Right kidney (tissue), 1 donor: ENCODE results near the gene SLIT1.

Experiments
- DNase-seq: peaks from one replicate; pipeline ENCODE4 v3.0.0-alpha.2; 2016

Gene SLIT1

DNA sequence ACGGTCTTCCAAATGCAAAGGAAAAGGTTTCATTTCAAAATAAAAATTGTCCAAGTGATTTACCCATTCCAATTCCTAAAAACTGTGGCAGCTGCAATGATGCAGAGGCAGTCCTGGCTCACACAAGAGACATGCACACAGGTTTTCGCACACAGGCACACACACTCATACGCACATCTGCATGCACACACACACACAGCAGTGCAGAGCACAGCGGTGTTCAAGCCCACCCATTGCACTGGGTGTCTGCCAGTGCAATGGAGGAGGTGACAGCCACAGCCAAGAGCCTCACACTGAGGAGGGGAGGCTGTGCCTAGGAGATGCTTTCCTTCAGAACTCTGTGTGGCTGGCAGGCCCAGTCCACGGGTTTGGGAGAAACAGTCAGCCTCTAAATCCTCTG is 123.7 kb downstream of the SLIT1 start:
- DNase-seq, result no peak

DNA sequence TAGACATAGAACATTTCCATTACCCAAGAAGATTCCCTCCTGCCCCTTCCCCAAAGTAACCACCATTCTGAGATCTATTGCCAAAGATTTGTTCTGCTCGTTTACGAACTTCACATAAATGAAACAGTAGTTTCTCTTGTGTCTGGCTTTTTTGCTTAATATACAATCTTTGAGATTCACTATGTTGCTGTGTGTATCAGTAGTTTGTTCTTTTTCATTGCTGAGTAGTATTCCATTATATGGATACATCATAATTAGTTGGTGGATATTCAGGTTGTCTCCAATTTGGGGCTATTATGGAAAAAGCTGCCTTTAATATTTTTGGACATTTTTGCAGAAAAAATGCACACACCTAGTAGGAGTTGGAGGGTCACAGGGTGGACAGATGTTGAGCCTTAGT is 124.3 kb downstream of the SLIT1 start:
- no peak for DNase-seq

DNA sequence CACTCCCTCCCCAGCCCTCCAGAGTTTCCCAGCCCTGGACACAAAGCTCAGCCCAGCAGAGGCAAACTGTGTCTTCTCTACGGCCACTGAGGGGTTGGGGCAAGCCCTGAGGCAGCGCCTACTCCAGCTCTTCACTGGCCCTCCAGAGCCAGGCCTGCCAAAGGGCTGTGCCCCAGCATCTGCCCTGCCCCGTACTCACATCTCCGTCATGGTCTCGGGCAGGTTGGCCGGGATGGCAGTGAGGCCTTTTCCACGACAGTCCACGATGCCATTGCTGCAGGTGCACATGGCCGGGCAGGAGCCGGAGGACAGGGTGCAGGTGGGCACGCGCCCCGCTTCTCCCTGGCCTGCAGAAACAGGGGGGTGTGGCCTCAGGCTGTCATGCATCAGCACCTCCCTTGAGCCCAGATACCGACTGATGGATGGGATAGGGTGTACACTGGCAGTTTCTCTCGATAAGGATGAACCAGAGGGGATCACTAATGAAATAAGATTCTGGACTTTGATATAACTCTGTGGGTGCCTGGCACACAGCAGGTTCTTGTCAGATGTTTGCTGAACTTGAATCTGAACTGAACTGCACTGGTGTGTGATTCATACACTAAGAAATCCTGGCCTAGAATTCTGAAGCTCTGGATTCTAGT is 125.2 kb downstream of the SLIT1 start:
- no peak for DNase-seq

DNA sequence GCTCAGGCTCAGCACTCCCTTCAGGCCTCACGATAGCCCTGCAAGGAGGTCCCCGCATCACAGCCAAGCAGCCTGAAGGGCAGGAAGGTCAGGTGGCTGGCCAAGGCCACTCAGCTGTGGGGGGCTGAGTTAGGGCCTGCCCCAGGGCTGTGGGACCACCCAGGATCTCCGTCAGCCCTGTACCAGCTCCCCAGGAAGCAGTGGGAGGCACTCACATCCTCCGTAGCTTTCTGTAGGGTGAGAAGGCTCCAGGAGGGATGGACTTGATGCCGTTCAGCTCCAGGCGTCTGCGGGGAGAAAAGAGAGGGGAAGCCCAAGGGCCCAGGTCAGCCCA is 125.9 kb downstream of the SLIT1 start:
- DNase-seq, result no peak

DNA sequence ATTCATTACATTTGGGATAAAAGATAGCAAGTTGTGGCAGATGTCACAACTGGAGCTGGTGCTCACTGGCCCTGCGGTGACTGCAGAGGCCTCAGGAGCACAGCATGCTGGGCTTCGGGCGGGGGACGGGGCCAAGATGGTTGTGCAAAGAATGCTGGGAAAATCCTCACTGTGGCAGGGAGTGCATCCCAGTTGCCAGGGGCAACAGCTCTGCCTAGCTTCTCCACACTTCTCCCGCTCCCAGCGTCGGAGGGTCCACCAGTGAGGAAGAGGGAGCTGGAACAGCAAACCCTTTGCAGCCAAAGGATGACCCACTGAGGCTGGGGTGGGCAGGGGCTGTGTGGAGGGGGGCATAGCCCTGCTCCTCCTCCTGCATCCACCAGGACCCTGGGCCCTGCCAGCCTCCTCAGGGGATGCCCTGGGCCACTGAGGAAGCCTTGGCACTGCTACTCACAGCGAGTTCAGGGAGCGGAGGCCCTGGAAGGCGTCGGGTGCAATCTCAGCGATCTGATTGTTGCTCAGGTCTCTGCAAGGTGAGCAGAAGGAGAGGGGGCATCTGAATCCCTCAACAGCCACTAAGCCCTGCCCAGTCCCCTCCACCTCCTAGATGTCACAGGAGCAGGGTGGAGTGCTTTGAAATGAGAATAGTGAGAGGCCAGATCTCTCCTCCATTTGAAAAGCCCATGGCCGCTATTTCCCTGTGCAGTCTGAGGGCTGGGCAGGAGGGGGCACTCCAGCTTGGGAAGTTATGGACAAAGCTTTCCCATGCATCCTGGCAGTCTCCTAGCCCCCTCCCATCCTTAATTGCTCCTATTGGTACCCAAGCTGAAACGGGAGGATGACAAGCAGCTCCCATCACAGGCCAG is 126.5 kb downstream of the SLIT1 start:
- DNase-seq, result no peak

DNA sequence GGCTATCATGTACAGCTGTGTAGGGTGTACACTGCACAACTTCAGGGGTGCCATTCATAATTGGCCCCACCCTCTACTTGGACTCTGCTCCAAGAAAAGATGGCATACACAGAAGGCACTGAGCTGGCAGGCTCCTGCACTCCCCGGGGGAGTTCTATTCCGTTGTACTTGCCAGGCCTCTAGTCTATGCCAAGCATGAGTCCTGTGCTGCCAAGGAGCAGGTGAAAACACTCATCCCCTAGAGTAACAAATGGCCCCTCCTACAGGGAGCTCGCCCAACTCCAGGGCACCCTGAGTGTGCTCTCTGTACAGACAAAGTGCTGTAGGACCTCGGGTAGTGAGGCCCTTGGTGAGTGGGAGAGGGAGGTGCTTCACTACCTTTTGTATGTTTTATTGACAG is 127.2 kb downstream of the SLIT1 start:
- DNase-seq, result no peak

DNA sequence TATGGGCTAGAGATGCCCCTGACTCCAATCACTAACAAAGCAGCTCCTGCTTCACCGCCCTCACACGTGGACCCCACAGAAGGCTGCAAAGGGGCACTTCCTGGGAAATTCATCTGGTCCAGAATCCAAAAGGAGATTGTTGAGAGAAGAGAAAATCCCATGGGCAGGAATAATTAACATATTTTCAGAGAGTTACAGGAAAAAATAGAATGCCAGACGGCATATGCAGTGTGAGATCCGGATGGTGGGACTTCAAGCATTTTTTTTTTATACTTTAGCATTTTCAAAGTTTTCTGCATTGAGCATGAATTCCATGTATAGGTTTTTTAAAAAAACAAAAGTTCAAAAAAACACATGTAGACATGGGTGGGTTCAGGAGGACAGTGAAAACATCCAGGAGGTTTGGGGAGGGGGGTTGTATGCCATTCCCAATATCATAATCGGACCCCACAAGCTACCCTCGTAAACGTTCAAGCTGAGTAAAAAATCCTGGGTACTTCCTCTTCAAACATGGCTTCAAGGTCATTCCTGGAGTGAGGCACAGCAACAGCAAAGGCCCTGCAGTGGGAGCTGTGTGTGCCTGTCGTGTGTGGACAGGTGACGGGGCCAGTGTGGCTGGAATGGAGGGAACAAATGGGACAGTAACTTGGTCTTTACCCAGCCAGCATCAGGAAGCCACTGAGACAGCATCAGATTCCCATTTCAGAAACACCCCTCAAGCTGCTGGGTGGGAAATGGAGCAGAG is 128.1 kb downstream of the SLIT1 start:
- DNase-seq, result no peak

DNA sequence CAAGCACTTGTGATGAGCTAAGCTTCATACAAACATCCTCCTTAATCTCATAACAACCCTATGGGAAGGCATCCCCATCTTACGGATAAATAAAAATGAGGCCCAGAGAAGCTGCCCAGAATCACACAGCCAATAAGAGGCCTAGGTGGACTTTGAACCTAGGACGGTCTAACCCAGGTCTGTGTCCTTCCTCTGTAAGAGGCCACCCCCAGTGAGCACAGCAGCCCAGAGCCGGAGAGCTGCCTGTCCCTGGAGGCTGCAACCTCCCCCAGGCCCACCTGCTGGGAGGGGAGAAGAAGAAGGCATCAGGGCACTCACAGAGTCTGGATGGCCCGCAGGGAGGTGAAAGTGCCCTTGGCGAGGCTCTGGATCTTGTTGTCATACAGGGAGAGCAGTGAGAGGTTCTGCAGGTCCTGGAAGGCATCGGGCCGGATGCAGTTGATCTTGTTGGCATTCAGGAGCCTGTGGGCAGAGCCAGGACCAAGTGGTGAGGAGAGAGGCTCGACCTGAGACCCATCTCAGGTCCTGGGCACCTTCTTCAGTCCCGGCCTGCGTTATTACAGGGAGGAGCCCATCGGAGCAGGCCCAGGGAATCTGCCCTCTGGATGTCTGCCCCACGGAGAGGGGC is 129.6 kb downstream of the SLIT1 start:
- DNase-seq, result no peak

DNA sequence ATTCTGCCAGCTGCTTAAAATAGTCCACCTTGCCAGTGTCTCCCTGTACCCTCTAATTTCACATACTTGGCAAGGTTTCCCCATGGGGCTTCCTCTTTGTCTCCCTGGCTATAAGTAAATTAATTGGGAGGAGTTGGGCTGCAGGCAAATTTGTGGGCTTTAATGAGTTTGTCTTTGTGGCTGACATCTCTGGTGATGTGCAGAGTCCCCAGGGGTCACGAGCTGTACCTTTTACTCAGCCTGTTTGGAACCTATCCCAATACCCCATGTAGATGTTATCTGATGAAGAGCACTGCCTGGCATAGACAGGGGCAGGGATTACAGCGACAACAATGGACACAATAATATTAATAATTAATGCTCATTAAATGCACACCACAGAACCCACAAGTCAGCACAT is 132.5 kb downstream of the SLIT1 start:
- DNase-seq, result no peak

DNA sequence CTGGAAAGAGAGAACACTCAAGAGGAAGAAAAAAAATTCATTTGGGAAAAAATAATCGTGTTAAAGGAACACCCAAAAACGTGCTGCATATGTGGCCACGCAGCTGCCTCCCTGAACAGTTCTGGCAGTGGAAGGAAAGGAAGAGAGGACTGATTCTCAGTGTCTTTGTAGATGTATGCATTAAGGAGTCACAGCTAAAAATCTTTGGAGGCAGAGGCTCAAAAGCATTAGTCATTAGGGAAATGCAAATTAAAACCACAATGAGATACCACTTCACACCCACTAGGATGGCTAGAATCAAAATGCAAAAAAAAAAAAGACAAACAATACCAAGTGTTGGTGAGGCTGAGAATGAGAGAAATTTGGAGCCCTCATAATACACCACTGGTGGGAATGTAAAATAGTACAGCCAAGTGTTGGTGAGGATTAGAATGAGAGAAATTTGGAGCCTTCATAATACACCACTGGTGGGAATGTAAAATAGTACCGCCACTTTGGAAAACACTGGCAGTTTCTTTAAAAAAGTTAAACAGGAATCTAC is 134.7 kb downstream of the SLIT1 start:
- DNase-seq, result no peak

DNA sequence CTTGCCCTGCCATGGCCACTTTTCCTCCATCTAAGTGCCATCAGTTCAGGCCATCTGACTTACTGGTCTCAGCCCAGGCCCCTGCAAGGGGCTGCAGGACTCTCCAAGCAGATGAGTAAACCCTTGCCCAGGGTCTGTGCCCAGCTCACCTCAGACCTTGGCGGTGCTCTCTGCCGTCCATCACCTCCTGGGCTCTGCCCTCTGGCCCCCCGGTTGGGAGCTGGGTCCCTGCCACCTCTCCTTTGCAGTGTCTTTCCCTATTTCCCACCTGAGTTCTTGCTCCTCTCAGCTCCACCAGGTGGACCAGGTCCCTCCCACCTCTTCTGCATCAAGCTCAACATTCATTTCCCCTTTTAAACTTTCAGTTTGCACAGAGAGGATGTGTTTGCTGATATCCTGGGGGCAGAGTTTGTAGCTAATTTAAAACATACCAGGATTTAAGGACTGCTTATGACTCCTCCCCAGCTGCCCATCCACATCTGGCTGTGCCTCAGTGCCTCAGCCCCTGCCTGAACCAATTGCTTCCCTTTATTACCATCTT is 135.5 kb downstream of the SLIT1 start:
- no peak for DNase-seq

DNA sequence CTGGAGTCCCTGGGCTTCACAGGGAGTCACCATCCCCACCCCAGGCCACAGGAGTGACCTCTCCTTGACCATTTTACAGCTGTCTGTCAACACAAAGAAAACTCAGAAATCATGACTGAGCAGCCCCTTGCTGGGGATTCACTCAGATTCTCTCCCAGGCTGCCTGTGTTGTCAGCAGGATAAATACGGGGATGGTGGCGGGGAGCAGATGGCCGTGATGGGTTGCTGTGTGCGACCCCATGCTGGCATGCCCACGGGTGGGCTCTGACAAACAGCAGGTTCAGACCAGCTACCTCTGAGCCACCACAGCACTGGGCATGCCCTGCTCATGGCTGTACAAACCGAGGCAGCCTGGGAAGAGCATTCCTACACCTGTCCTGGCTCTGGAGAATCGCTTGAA is 136.1 kb downstream of the SLIT1 start:
- DNase-seq, result no peak

DNA sequence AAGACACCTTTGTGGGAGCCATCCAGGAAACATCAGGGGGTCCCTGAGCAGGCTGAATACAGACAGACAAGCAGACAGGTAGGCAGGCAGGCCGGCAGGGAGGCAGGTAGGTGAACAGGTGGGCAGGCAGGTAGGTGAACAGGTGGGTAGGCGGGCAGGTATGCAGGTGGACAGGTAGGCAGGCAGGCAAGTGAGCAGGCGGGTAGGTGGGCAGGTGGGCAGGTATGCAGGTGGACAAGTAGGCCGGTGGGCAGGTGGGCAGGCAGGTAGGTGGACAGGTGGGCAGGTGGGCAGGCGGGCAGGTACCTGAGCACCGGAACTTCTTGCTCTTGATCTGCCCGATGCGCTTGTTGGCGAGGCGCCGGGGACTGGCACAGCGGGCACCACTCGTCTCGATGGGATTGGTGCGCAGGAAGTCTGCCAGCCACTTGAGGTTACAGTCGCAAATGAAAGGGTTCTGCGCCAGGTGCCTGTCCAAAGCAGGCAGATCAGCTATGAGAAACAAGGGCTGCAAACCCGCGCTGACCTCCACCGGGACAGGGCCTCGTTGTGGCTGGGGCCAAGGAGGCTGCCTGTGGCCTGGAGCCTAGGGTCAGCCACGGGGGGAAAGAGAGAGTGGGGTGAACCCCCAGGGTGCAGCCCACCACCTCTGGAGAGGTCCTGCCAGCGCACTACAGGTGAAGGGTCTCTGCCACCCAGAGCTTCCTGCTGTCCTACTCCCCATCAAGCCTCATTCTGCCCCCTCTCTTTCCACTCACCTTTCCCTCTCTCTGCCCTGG is 136.9 kb downstream of the SLIT1 start:
- DNase-seq, result no peak

DNA sequence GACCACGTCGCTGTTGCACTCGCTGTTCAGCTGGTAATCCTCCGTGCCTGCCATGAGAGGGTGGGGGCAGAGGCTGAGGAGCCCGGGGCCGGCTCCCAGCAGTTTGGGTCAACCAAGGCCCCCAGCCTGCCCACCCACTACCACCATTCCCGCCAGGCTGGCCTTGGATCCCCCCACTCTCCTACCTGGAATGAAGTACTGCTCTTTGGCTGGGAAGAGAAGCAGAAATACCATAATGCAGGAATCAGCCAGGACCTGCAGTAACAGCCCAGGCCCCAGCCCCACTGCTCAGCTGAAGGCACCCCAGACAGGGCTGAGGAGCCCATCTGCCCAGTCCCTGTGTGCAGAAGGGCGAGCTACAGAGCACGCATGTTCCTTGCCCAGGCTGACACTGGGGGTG is 138.0 kb downstream of the SLIT1 start:
- DNase-seq, result no peak

DNA sequence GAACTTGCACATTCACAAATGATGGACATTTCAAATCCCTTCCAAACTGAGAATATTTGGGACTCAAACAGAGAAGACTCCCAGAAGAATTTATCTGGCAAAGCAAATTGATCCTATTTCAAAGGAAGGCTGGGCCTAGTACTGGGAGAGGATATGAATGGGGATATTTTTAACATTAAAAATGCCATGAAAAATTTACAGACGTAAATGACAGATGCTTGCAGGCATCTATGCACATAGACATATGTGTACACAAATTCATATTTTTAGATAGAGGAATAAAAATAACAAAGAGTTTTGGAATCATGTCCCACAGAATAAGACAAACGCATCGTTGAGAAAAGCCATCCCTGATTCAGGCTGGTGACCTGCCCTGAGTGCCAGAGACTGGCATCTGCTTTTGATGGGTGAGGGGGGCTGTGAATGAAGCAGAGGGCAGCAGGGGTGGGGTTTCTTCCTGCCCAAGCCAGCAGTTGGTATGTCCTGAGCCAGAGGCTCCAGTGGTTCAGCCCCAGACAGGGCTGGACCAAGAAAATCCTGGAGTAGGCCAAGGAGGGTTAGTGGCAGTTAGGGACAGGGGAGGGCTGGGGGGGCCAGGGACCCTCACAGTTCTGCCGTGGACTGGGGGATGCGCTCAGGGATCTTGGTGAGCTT is 138.5 kb downstream of the SLIT1 start:
- no peak for DNase-seq

DNA sequence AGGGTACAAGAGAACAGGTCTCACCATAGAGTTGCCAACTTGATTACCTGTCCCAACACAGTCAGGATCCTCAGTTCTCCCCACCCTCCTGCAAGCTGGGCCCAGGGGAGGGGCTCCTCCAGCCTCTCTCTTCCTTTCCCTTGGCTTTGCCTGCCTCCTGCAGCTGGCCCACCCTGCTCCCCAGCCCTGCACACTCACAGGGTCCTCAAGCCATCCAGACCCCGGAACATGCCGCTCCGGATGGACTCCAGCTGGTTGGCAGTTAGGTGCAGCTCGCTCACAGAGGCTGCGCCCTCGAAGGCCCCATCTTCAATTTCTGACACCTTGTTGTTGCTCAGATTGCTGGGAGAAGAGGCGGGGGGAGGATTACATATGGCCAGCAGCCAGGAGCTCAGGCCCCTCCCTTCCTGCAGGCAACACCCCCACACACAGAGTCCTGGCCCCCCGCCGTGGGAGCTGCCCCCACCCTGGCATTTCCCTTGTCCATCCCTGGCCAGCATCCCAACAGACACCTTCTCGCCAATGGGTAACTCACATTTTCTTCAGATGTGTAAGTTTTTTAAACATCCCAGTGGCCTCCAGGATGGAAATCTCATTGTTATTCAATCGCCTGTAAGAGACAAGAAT is 139.2 kb downstream of the SLIT1 start:
- DNase-seq, result no peak

DNA sequence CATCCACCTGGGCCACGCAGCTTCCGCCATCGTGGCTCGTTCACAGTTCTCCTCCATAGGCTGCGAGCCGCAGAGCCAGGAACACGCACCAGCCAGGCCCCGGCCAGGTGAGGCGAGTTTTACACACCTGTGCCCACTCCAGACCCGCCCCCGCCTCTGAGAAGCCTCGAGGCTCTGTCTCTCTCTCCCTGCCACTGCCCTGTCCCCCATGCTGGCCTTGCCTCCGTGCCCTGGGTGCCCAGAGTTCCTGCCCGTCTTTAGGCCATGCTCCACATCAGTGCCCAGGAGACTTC is 142.2 kb downstream of the SLIT1 start:
- DNase-seq, result no peak

DNA sequence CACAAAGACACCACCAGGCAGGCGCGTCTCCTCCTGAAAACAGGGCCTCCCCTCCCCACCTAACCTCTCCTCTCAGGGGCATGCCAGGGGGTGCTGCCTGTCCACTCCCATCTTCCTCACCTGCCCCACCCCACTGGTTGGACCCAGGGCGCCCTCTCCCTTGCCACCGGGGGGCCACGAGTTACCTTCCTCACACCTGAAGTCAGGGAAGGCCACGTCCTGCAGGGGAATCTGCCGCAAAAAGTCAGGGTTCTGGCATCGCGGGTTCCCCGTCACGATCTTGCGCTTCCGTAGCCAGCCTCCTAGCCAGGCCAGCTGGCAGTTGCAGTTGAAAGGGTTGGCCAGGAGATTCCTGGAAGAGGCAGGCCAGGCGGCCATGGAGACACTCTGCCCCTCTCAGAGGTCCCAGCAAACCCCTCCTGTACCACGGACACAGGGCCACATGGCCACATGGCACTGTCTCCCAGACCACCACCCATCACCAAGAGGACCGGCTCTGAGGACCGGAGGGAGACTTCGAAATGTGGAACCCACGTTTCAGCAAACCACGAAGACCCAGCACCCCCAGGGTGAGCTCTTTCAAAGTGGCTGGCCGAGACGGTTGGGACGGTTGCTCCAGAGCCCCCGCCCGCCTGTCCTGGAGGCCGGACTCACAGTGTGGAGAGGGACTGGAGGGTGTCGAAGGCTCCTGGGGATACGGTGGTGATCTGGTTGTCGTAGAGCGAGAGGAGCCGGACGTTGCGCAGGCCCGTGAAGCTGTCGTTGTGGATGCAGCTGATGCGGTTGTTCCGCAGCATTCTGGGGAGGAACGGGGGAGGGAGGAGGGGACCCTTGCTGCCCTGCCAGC is 142.8 kb downstream of the SLIT1 start:
- no peak for DNase-seq

DNA sequence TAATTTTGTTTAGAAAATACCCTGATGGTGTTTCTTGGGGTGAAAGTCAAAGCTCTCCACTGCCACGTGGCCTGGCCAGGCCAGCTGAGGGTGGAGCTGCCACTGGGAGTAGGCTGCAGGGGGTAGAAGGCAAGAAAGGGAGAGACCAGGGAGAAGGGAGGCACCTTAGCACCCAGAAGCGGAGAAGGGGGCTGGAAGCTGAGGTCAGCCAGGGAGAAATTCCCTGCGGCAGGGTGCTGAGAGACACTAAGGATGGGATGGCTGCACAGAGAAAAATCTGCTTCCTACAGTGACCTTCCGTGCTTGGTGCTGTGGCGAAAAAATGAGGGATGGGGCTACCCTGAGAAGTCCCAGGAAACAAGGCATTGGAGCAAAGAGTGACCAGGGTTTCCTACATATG is 143.7 kb downstream of the SLIT1 start:
- DNase-seq, result no peak

DNA sequence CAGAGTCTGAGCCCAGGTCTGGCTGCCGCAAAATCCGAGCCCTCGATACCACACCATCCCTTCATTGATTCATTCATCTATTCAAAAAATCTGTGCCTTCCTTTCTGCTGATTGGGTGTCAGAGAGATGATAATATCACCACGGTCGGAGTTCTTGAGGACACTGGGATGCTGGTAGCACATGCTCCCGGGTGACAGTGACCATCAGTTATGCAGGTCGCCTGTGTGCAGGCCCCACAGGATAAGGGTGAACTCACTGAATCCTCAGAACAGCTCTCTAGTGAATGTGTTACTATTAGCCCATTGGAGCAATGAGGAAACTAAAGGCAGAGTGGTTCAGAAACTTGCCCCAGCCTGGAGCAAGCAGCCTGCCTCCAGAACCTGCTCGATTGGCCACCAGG is 145.1 kb downstream of the SLIT1 start:
- DNase-seq, result no peak
